HepG2 (cell line): Measurements from ENCODE around the gene RHOBTB1. TPM values are rescaled to one million over a fixed set of nuclear protein-coding genes. Genes with fewer than 3 reads are reported as not detected.

ENCODE experiments used
- ATAC-seq: fragments of 200-7000 bp; cut with Tn5 transposase; 3 replicates; pipeline ENCODE4 v1.9.1; 2020; ENCODE audit warnings: mild to moderate bottlenecking, moderate library complexity
- BruUV-seq: library from RNA; stranded (reverse); fragments of 400-500 nt; replicated peaks from 2 replicates; lab custom pipeline; 2021; lab: Mats Ljungman, UMichigan
- CTCF ChIA-PET: fragments of 300-600 bp; formaldehyde crosslinking; extraction: SDS; loops from one replicate; lab custom pipeline; 2021; ENCODE audit warnings: low total read pairs, inconsistent platforms, low intra/inter-chr PET ratio; lab: Yijun Ruan, JAX
- POLR2A ChIA-PET: fragments of 350-600 bp; sonication (Branson Sonifier 250); formaldehyde crosslinking; loops from one replicate; lab custom pipeline; 2020; ENCODE audit warnings: antibody characterized with exemption, inconsistent platforms; lab: Yijun Ruan, JAX
- DNase-seq: peaks from one replicate; pipeline ENCODE4 v3.0.0-alpha.2; 2015; ENCODE audit warnings: low spot score
- FAIRE-seq: peaks from 3 replicates; lab custom pipeline; 2011; peaks lifted over from hg19 to GRCh38; lab: Jason Lieb, UNC
- H2AFZ ChIP-seq: one replicate; pipeline ENCODE4 v1.6.1; 2011; ENCODE audit warnings: low read length, inconsistent platforms
- H3K27ac ChIP-seq: fragments of 300-600 bp; 3 replicates; pipeline ENCODE4 v1.8.0; 2011; ENCODE audit warnings: mixed run types, mild to moderate bottlenecking, mixed read lengths, low read length, inconsistent platforms; ENCODE audit not compliant: insufficient read depth; ENCODE audit errors: extremely low read length
- H3K27me3 ChIP-seq, 2 experiments: fragments of 200-600 bp in 1 of 2; 2 replicates in 1 of 2; 3 replicates in 1 of 2; pipeline versions ENCODE4 v1.6.0 to v1.8.0; 2011; ENCODE audit warnings: low read length in 2 of 2, mild to moderate bottlenecking in 2 of 2, moderate library complexity in 2 of 2, inconsistent platforms in 1 of 2; ENCODE audit not compliant: insufficient read depth in 2 of 2, control insufficient read depth in 1 of 2
- H3K36me3 ChIP-seq, 2 experiments: fragments of 200-600 bp in 1 of 2; replicated peaks in 1 of 2; 2 replicates in 1 of 2; 3 replicates in 1 of 2; pipeline versions ENCODE4 v1.5.1 to v1.8.0; 2011; ENCODE audit warnings: low read length in 2 of 2, inconsistent platforms in 1 of 2; ENCODE audit not compliant: insufficient read depth in 2 of 2, control insufficient read depth in 1 of 2
- H3K4me1 ChIP-seq: 2 replicates; pipeline ENCODE4 v1.5.1; 2012; ENCODE audit warnings: low read length, inconsistent platforms; ENCODE audit not compliant: insufficient read depth
- H3K4me2 ChIP-seq: 2 replicates; pipeline ENCODE4 v1.6.0; 2011; ENCODE audit warnings: low read depth, low read length, inconsistent platforms
- H3K4me3 ChIP-seq, 3 experiments: fragments of 200-600 bp in 1 of 3; sonication (generic), shearing (Covaris generic) in 1 of 3; replicated peaks in 1 of 3; 2 replicates each; pipeline ENCODE4 v1.5.1; 2011 to 2016; ENCODE audit warnings: low read length in 3 of 3, inconsistent platforms in 2 of 3, low read depth in 2 of 3, mild to moderate bottlenecking in 2 of 3, control low read depth in 1 of 3, mixed read lengths in 1 of 3; ENCODE audit not compliant: insufficient read depth in 1 of 3
- H3K79me2 ChIP-seq: one replicate; pipeline ENCODE4 v1.6.1; 2011; ENCODE audit warnings: low read length, inconsistent platforms; ENCODE audit not compliant: insufficient read depth
- H3K9ac ChIP-seq: 2 replicates; pipeline ENCODE4 v1.6.0; 2011; ENCODE audit warnings: mild to moderate bottlenecking, low read depth, low read length, inconsistent platforms; ENCODE audit not compliant: insufficient read depth
- H3K9me3 ChIP-seq: 2 replicates; pipeline ENCODE4 v1.5.1; 2012; ENCODE audit warnings: mild to moderate bottlenecking, low read length
- H4K20me1 ChIP-seq: 2 replicates; pipeline ENCODE4 v1.6.0; 2011; ENCODE audit warnings: inconsistent platforms, mild to moderate bottlenecking, low read length, moderate library complexity; ENCODE audit not compliant: insufficient read depth
- E2F5 ChIP-seq: sonication (generic); formaldehyde crosslinking; conservative IDR thresholded peaks from 2 replicates; pipeline ENCODE4 v1.4.0; 2020; ENCODE audit warnings: missing genetic modification reagents
- FOXP1 ChIP-seq, 2 experiments: fragments of 450-650 bp in 1 of 2; IDR thresholded peaks; 2 replicates each; pipeline ENCODE4 v1.6.1; 2017 to 2018; ENCODE audit warnings: antibody characterized with exemption in 1 of 2
- MAZ ChIP-seq, 2 experiments: sonication (generic) in 1 of 2; formaldehyde crosslinking in 1 of 2; IDR thresholded peaks; 2 replicates each; pipeline versions ENCODE4 v1.5.0 to v1.6.1; 2012 to 2020; ENCODE audit warnings: low read depth in 2 of 2, mild to moderate bottlenecking in 2 of 2, borderline replicate concordance in 1 of 2, improper control_type of control experiment in 1 of 2, low read length in 1 of 2, missing genetic modification reagents in 1 of 2, moderate library complexity in 1 of 2
- MED8 ChIP-seq: sonication (generic); formaldehyde crosslinking; IDR thresholded peaks from 2 replicates; pipeline ENCODE4 v1.8.1; 2023; ENCODE audit warnings: mild to moderate bottlenecking, missing genetic modification reagents; ENCODE audit not compliant: insufficient replicate concordance
- MLXIP ChIP-seq: sonication (generic); formaldehyde crosslinking; IDR thresholded peaks from 2 replicates; pipeline ENCODE4 v1.9.0; 2021; ENCODE audit warnings: missing genetic modification reagents, borderline replicate concordance
- NR2F1 ChIP-seq, 2 experiments: fragments of 450-650 bp in 1 of 2; formaldehyde crosslinking in 1 of 2; IDR thresholded peaks; 2 replicates each; pipeline versions ENCODE4 v1.5.0 to v1.6.1; 2016 to 2020; ENCODE audit warnings: mild to moderate bottlenecking in 1 of 2, missing compliant biosample characterization in 1 of 2, missing genetic modification reagents in 1 of 2, moderate library complexity in 1 of 2
- RARG ChIP-seq: sonication (generic); formaldehyde crosslinking; IDR thresholded peaks from 2 replicates; pipeline ENCODE4 v1.4.0; 2020; ENCODE audit warnings: low read depth, mild to moderate bottlenecking, missing genetic modification reagents
- SKI ChIP-seq: fragments of 450-650 bp; IDR thresholded peaks from one replicate; pipeline ENCODE4 v1.6.1; 2018; ENCODE audit warnings: mild to moderate bottlenecking; ENCODE audit not compliant: partially characterized antibody
- SOX5 ChIP-seq: IDR thresholded peaks from 2 replicates; pipeline ENCODE4 v1.6.1; 2016; ENCODE audit warnings: borderline replicate concordance
- ZBTB10 ChIP-seq: sonication (generic); formaldehyde crosslinking; IDR thresholded peaks from 2 replicates; pipeline ENCODE4 v1.4.0; 2020; ENCODE audit warnings: missing genetic modification reagents, borderline replicate concordance
- ZNF274 ChIP-seq: sonication (generic); formaldehyde crosslinking; IDR thresholded peaks from 2 replicates; pipeline ENCODE4 v1.5.1; 2020; ENCODE audit warnings: mild to moderate bottlenecking, missing genetic modification reagents
- ZNF597 ChIP-seq: sonication (generic); formaldehyde crosslinking; IDR thresholded peaks from 2 replicates; pipeline ENCODE4 v1.5.0; 2020; ENCODE audit warnings: missing genetic modification reagents
- ZNF616 ChIP-seq: sonication (generic); formaldehyde crosslinking; IDR thresholded peaks from 2 replicates; pipeline ENCODE4 v1.5.0; 2020; ENCODE audit warnings: low read depth, mild to moderate bottlenecking, missing genetic modification reagents
- ZNF672 ChIP-seq: sonication (generic); formaldehyde crosslinking; IDR thresholded peaks from 2 replicates; pipeline ENCODE4 v1.8.1; 2022; ENCODE audit warnings: missing genetic modification reagents
- ZNF720 ChIP-seq: sonication (generic); formaldehyde crosslinking; IDR thresholded peaks from 2 replicates; pipeline ENCODE4 v1.4.0; 2020; ENCODE audit warnings: missing genetic modification reagents
- ZNF772 ChIP-seq: sonication (generic); formaldehyde crosslinking; IDR thresholded peaks from 2 replicates; pipeline ENCODE4 v1.5.0; 2020; ENCODE audit warnings: mild to moderate bottlenecking, missing genetic modification reagents
- WGBS: methylation state at CpG from one replicate; pipeline ENCODE4 v1.1.6; 2017; ENCODE audit warnings: low lambda C conversion rate; 5-methylcytosine and 5-hydroxymethylcytosine counted together
- in situ Hi-C: cut with HindIII; loops from 2 replicates; pipeline ENCODE4 v1.10.0; 2017; ENCODE audit warnings: low pct_unique_long_range_greater_than_20kb; ENCODE audit not compliant: extremely low pct_ligation_motif_present
- intact Hi-C: fragments of 100-400 bp; cut with micrococcal nuclease; formaldehyde crosslinking; loops from one replicate; pipeline ENCODE4 v1.10.0; 2022; ENCODE audit not compliant: unreplicated experiment
- polyA plus RNA-seq, 8 experiments: library from polyadenylated mRNA; depleted of rRNA in 3 of 8; stranded (reverse) in 7 of 8; unstranded in 1 of 8; fragments of >200 nt; fragmentation: Illumina TruSeq in 4 of 8; extraction: Trizol in 4 of 8; gene quantifications; 2 replicates each; pipeline versions ENCODE4 v1.2.1 to v1.2.3, GENCODE V29; 2011 to 2016; ENCODE audit warnings: low read depth in 4 of 8, missing spikeins in 1 of 8, mixed read lengths in 1 of 8; ENCODE audit not compliant: insufficient read depth in 1 of 8
- total RNA-seq, 5 experiments: library from RNA; depleted of rRNA; stranded (reverse); fragments of >200 nt; fragmentation: Illumina TruSeq; extraction: Trizol; gene quantifications; 2 replicates each; pipeline ENCODE4 v1.2.3, GENCODE V29; 2016; ENCODE audit warnings: low read depth in 1 of 5

RHOBTB1 gene
- total and polyA plus RNA-seq, 2 of the 13 experiments (the other 11 are each of a cell fraction or from before 2014, with no cell fraction given), result 18.8 to 59.5 TPM

- no peaks in the 10 kb centered on the region for H3K79me2 ChIP-seq
- H3K4me1 ChIP-seq, result peaks cover 9% of the 10 kb centered on the region
- H4K20me1 ChIP-seq, result no peaks in the 10 kb centered on the region
- no peak overlapping the region for H2AFZ ChIP-seq
- ChIA-PET CTCF (no interaction called here), POLR2A (no interaction called here)
- H3K9me3 ChIP-seq, result no peaks in the 10 kb centered on the region
- WGBS, result 99% methylated on average over 4 of the region's 4 CpGs
- intact Hi-C loops, result no loop called here
- H3K4me3 ChIP-seq, result no peak overlapping the region
- H3K9ac ChIP-seq, result no peak overlapping the region
- no peak overlapping the region for H3K4me2 ChIP-seq
- no peaks in the 10 kb centered on the region for H3K27me3 ChIP-seq
- ATAC-seq (no peak), FAIRE-seq (no peak), DNase-seq (no peak)
- in situ Hi-C loops, result no loop called here
- no TSS peak for BruUV-seq
- H3K27ac ChIP-seq, result no peak overlapping the region
- H3K36me3 ChIP-seq, result peaks cover 13 to 22% of the 10 kb centered on the region in 2 experiments
- TF ChIP-seq ZNF274, result no peak
- no peak for TF ChIP-seq RARG
- no peak for TF ChIP-seq MLXIP (CRISPR knock-in tag)
- TF ChIP-seq ZNF772 (CRISPR knock-in tag), result no peak
- TF ChIP-seq FOXP1 (IDR thresholded peaks at IDR 0.05), result no peak
- no peak for TF ChIP-seq FOXP1 (CRISPR knock-in tag; IDR thresholded peaks at IDR 0.05)
- TF ChIP-seq ZNF616 (CRISPR knock-in tag), result no peak
- no peak for TF ChIP-seq ZNF672 (CRISPR knock-in tag)
- TF ChIP-seq NR2F1 (CRISPR knock-in tag; IDR thresholded peaks at IDR 0.05), result no peak
- no peak for TF ChIP-seq MED8
- no peak for TF ChIP-seq ZNF720
- no peak for TF ChIP-seq ZNF597 (CRISPR knock-in tag)
- TF ChIP-seq ZBTB10 (CRISPR knock-in tag), result no peak
- TF ChIP-seq SKI, result no peak
- TF ChIP-seq MAZ (IDR thresholded peaks at IDR 0.05; ENCODE audit: borderline replicate concordance, low read depth, low read length), result no peak
- TF ChIP-seq MAZ (CRISPR knock-in tag; IDR thresholded peaks at IDR 0.05; ENCODE audit: low read depth), result no peak
- TF ChIP-seq SOX5 (CRISPR knock-in tag), result no peak
- TF ChIP-seq E2F5, result no peak
Measured at GRCh38 chr10:60873758-60874157, 70.2 kb downstream of the RHOBTB1 start.
